Trophoblast cell (in vitro differentiated cells and primary cell): ENCODE measurements around the gene SEMA7A.

Experiments
- DNase-seq, 2 donors: peaks; one replicate each; pipeline ENCODE4 v3.0.0-alpha.2; 2016
- H2AFZ ChIP-seq: 2 replicates; pipeline ENCODE4 v1.6.1; 2013; ENCODE audit warnings: low read length, moderate library complexity, mild to moderate bottlenecking; ENCODE audit not compliant: insufficient read depth, poor library complexity
- H2AK5ac ChIP-seq: 2 replicates; pipeline ENCODE4 v1.6.1; 2013; ENCODE audit warnings: mild to moderate bottlenecking, low read length
- H2BK120ac ChIP-seq: 2 replicates; pipeline ENCODE4 v1.6.1; 2013; ENCODE audit warnings: low read length, mild to moderate bottlenecking, moderate library complexity; ENCODE audit not compliant: insufficient read depth, poor library complexity
- H2BK12ac ChIP-seq: 2 replicates; pipeline ENCODE4 v1.6.1; 2013; ENCODE audit warnings: mild to moderate bottlenecking, low read length, moderate library complexity
- H2BK5ac ChIP-seq: 2 replicates; pipeline ENCODE4 v1.6.1; 2013; ENCODE audit warnings: low read length, low read depth, moderate library complexity, mild to moderate bottlenecking; ENCODE audit not compliant: poor library complexity
- H3K14ac ChIP-seq: 2 replicates; pipeline ENCODE4 v1.6.1; 2013; ENCODE audit warnings: mild to moderate bottlenecking, low read length
- H3K18ac ChIP-seq: 2 replicates; pipeline ENCODE4 v1.6.1; 2013; ENCODE audit warnings: mild to moderate bottlenecking, low read length
- H3K23ac ChIP-seq: 2 replicates; pipeline ENCODE4 v1.6.1; 2013; ENCODE audit warnings: low read length
- H3K27ac ChIP-seq: 2 replicates; pipeline ENCODE4 v1.5.1; 2013; ENCODE audit warnings: low read depth, mild to moderate bottlenecking, inconsistent platforms, low read length, moderate library complexity
- H3K27me3 ChIP-seq: 2 replicates; pipeline ENCODE4 v1.6.1; 2013; ENCODE audit warnings: inconsistent platforms, mild to moderate bottlenecking, low read length, moderate library complexity; ENCODE audit not compliant: insufficient read depth
- H3K36me3 ChIP-seq, 2 experiments: 1 replicate in 1 of 2; 2 replicates in 1 of 2; pipeline ENCODE4 v1.6.1; 2013; ENCODE audit warnings: low read length in 2 of 2, mild to moderate bottlenecking in 2 of 2, moderate library complexity in 1 of 2; ENCODE audit not compliant: insufficient read depth in 2 of 2, control insufficient read depth in 1 of 2
- H3K4ac ChIP-seq: 2 replicates; pipeline ENCODE4 v1.6.1; 2013; ENCODE audit warnings: low read depth, mild to moderate bottlenecking, low read length, moderate library complexity
- H3K4me1 ChIP-seq, 2 experiments: 1 replicate in 1 of 2; 2 replicates in 1 of 2; pipeline ENCODE4 v1.6.1; 2013; ENCODE audit warnings: low read length in 2 of 2, mild to moderate bottlenecking in 2 of 2, moderate library complexity in 1 of 2; ENCODE audit not compliant: insufficient read depth in 2 of 2, control insufficient read depth in 1 of 2
- H3K4me2 ChIP-seq: 2 replicates; pipeline ENCODE4 v1.6.1; 2013; ENCODE audit warnings: inconsistent platforms, mild to moderate bottlenecking, low read length, moderate library complexity
- H3K4me3 ChIP-seq: 2 replicates; pipeline ENCODE4 v1.5.1; 2013; ENCODE audit warnings: mild to moderate bottlenecking, low read depth, low read length, inconsistent platforms
- H3K79me1 ChIP-seq: one replicate; pipeline ENCODE4 v1.6.1; 2013; ENCODE audit warnings: low read length
- H3K79me2 ChIP-seq: 2 replicates; pipeline ENCODE4 v1.6.1; 2013; ENCODE audit warnings: low read length, mild to moderate bottlenecking; ENCODE audit not compliant: control insufficient read depth, insufficient read depth, poor library complexity
- H3K9ac ChIP-seq: 2 replicates; pipeline ENCODE4 v1.6.1; 2013; ENCODE audit warnings: mild to moderate bottlenecking, low read length
- H3K9me3 ChIP-seq: 2 replicates; pipeline ENCODE4 v1.6.1; 2013; ENCODE audit warnings: low read depth, mild to moderate bottlenecking, control low read depth, inconsistent platforms, low read length; ENCODE audit not compliant: insufficient read depth
- H4K12ac ChIP-seq: 2 replicates; pipeline ENCODE4 v1.6.1; 2013; ENCODE audit warnings: low read depth, mild to moderate bottlenecking, low read length, moderate library complexity
- H4K8ac ChIP-seq: 2 replicates; pipeline ENCODE4 v1.6.1; 2013; ENCODE audit warnings: low read depth, mild to moderate bottlenecking, low read length, moderate library complexity
- H4K91ac ChIP-seq: one replicate; pipeline ENCODE4 v1.6.1; 2013; ENCODE audit warnings: low read depth, mild to moderate bottlenecking, low read length, moderate library complexity
- WGBS: extraction: QIAGEN DNeasy Blood & Tissue Kit; methylation state at CpG from one replicate; pipeline ENCODE4 v1.1.7; 2013; ENCODE audit warnings: missing lambda C conversion rate; ENCODE audit not compliant: insufficient read length, insufficient coverage; ENCODE audit errors: extremely low coverage; 5-methylcytosine and 5-hydroxymethylcytosine counted together

Gene SEMA7A

GRCh38 chr15:74412159-74412558 lies 21.6 kb downstream of the SEMA7A start:
- Histone ChIP-seq H3K4me3 (no peak overlapping the region), H3K79me1 (peaks cover 10% of the 10 kb centered on the region), H4K91ac (peak overlapping the region; percentile 22), H2AFZ (no peak overlapping the region), H3K4me2 (no peak overlapping the region), H3K4me1 (peaks cover 21 to 27% of the 10 kb centered on the region in 2 experiments), H3K9ac (no peak overlapping the region), H3K27me3 (no peaks in the 10 kb centered on the region), H3K36me3 (peaks cover 62 to 68% of the 10 kb centered on the region in 2 experiments), H3K14ac (no peak overlapping the region), H3K23ac (no peak overlapping the region), H4K12ac (no peak overlapping the region), H2BK5ac (no peak overlapping the region), H2BK120ac (no peak overlapping the region), H2BK12ac (no peak overlapping the region), H2AK5ac (no peak overlapping the region), H3K79me2 (no peaks in the 10 kb centered on the region), H3K27ac (no peak overlapping the region), H4K8ac (peak overlapping the region; percentile 16), H3K18ac (peak overlapping the region; percentile 14), H3K9me3 (no peaks in the 10 kb centered on the region), H3K4ac (no peak overlapping the region)
- WGBS: no CpG with 5 or more reads among the region's 6 CpGs
- DNase-seq: no peak

GRCh38 chr15:74411686-74412085 lies 22.1 kb downstream of the SEMA7A start:
- Histone ChIP-seq H3K79me2 (no peaks in the 10 kb centered on the region), H2BK5ac (no peak overlapping the region), H3K36me3 (peaks cover 57 to 63% of the 10 kb centered on the region in 2 experiments), H2AK5ac (no peak overlapping the region), H2BK120ac (no peak overlapping the region), H3K4me1 (peaks cover 25 to 32% of the 10 kb centered on the region in 2 experiments), H3K27ac (no peak overlapping the region), H3K4ac (no peak overlapping the region), H3K79me1 (peaks cover 11% of the 10 kb centered on the region), H2AFZ (no peak overlapping the region), H3K14ac (no peak overlapping the region), H3K27me3 (no peaks in the 10 kb centered on the region), H3K4me3 (no peak overlapping the region), H2BK12ac (no peak overlapping the region), H3K23ac (no peak overlapping the region), H3K9ac (no peak overlapping the region), H3K9me3 (peaks cover under 1% of the 10 kb centered on the region), H4K12ac (no peak overlapping the region), H3K4me2 (no peak overlapping the region), H3K18ac (peak overlapping the region; percentile 38), H4K8ac (peak overlapping the region; percentile 16), H4K91ac (no peak overlapping the region)
- WGBS: no CpG with 5 or more reads among the region's 12 CpGs
- no peak for DNase-seq

GRCh38 chr15:74410502-74410901 lies 23.3 kb downstream of the SEMA7A start:
- Histone ChIP-seq H2AK5ac (no peak overlapping the region), H2BK12ac (no peak overlapping the region), H4K12ac (no peak overlapping the region), H3K4me2 (no peak overlapping the region), H2BK5ac (no peak overlapping the region), H2AFZ (no peak overlapping the region), H2BK120ac (no peak overlapping the region), H3K18ac (no peak overlapping the region), H3K23ac (no peak overlapping the region), H3K4me3 (no peak overlapping the region), H3K4ac (no peak overlapping the region), H3K27me3 (no peaks in the 10 kb centered on the region), H4K8ac (no peak overlapping the region), H4K91ac (no peak overlapping the region), H3K9ac (no peak overlapping the region), H3K9me3 (peaks cover 2% of the 10 kb centered on the region), H3K27ac (no peak overlapping the region), H3K36me3 (peaks cover 45 to 51% of the 10 kb centered on the region in 2 experiments), H3K14ac (no peak overlapping the region), H3K4me1 (peaks cover 27 to 34% of the 10 kb centered on the region in 2 experiments), H3K79me2 (no peaks in the 10 kb centered on the region), H3K79me1 (peaks cover 13% of the 10 kb centered on the region)
- WGBS: no CpG with 5 or more reads among the region's 18 CpGs
- DNase-seq: no peak

GRCh38 chr15:74409225-74409624 lies 24.5 kb downstream of the SEMA7A start:
- no peak overlapping the region for H4K12ac ChIP-seq
- H3K4me3 ChIP-seq: no peak overlapping the region
- no peak overlapping the region for H3K4ac ChIP-seq
- H2BK12ac ChIP-seq: no peak overlapping the region
- no peak overlapping the region for H2BK5ac ChIP-seq
- no peak overlapping the region for H2AK5ac ChIP-seq
- no peak overlapping the region for H2BK120ac ChIP-seq
- no peak overlapping the region for H3K4me2 ChIP-seq
- no peak overlapping the region for H3K27ac ChIP-seq
- no peaks in the 10 kb centered on the region for H3K27me3 ChIP-seq
- peaks cover 34 to 39% of the 10 kb centered on the region in 2 experiments for H3K36me3 ChIP-seq
- no peak for DNase-seq
- H2AFZ ChIP-seq: no peak overlapping the region
- H3K9me3 ChIP-seq: peaks cover 2% of the 10 kb centered on the region
- WGBS: no CpG with 5 or more reads among the region's 7 CpGs
- H3K4me1 ChIP-seq: peaks cover 21 to 30% of the 10 kb centered on the region in 2 experiments
- H3K9ac ChIP-seq: no peak overlapping the region
- H3K14ac ChIP-seq: no peak overlapping the region
- no peak overlapping the region for H4K8ac ChIP-seq
- H3K79me2 ChIP-seq: no peaks in the 10 kb centered on the region
- H3K18ac ChIP-seq: no peak overlapping the region
- no peak overlapping the region for H4K91ac ChIP-seq
- peaks cover 10% of the 10 kb centered on the region for H3K79me1 ChIP-seq
- H3K23ac ChIP-seq: no peak overlapping the region
